22Rv1 (cell line): ENCODE results near the gene TAF12.

ENCODE experiments used
- ZFX ChIP-seq: fragments of 450-650 bp; IDR thresholded peaks from 2 replicates; pipeline ENCODE4 v1.6.1; 2017; ENCODE audit warnings: antibody characterized with exemption, borderline replicate concordance
- TF ChIP-seq, protein P1 (sequence below): fragments of 450-650 bp; IDR thresholded peaks from 2 replicates; pipeline ENCODE4 v1.5.1; 2017; ENCODE audit warnings: mild to moderate bottlenecking

DNA sequence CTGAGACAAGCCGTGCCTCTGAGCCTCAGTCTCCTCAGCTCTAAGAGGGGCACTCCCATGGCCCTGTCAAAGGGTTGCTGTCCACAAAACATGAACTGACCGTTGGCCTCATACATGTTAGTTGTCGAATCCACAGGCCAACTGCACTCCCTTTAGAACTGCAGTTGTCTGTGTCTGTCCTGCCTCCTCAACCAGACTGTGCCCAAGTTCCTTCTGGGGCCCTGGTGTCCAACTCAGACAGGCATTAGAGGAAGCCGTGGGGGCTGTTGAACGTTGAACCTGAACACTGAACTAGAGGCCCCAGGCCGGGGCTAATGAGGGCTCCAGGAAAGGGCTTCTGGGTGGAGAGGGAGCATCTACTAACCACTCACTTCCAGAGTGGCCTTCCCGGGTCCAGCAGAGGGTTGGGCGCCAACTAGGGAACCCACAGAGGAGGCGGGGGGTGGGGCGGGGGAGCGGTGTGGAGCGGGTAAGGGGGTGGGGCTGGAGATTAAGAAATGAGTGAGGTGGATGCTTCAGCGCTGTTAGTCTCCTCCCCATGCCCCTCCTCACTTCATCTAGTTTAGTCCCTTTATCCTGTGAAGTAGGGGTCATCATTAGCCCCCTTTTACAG, 51.1 kb downstream of the TAF12 start, which contains the start of gene RAB42:
- TF ChIP-seq, protein P1, sequence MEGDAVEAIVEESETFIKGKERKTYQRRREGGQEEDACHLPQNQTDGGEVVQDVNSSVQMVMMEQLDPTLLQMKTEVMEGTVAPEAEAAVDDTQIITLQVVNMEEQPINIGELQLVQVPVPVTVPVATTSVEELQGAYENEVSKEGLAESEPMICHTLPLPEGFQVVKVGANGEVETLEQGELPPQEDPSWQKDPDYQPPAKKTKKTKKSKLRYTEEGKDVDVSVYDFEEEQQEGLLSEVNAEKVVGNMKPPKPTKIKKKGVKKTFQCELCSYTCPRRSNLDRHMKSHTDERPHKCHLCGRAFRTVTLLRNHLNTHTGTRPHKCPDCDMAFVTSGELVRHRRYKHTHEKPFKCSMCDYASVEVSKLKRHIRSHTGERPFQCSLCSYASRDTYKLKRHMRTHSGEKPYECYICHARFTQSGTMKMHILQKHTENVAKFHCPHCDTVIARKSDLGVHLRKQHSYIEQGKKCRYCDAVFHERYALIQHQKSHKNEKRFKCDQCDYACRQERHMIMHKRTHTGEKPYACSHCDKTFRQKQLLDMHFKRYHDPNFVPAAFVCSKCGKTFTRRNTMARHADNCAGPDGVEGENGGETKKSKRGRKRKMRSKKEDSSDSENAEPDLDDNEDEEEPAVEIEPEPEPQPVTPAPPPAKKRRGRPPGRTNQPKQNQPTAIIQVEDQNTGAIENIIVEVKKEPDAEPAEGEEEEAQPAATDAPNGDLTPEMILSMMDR, result no peak
- no peak for TF ChIP-seq ZFX
